H1 (cell line): ENCODE measurements around the gene MAPK8. TPM values are rescaled to one million over a fixed set of nuclear protein-coding genes. Genes with fewer than 3 reads are reported as not detected.
"Not testable (repeated sequence)": the region's sequence is repeated elsewhere in the genome, so short reads cannot be mapped to it uniquely, and the experiment has no call there.

Source experiments
- CTCF ChIA-PET: fragments of 300-600 bp; sonication (Branson Sonifier 250); formaldehyde crosslinking; loops from one replicate; lab custom pipeline; 2021; ENCODE audit not compliant: partially characterized antibody; lab: Charles Lee
- POLR2A ChIA-PET: fragments of 300-600 bp; sonication (Branson Sonifier 250); formaldehyde crosslinking; loops from one replicate; lab custom pipeline; 2021; ENCODE audit warnings: inconsistent platforms; ENCODE audit not compliant: partially characterized antibody; lab: Charles Lee
- DNase-seq, 2 experiments: peaks; one replicate each; pipeline versions ENCODE4 v3.0.0 to v3.0.0-alpha.2; 2010 to 2022; ENCODE audit warnings: low spot score in 2 of 2, low read depth in 1 of 2, mixed read lengths in 1 of 2
- FAIRE-seq: peaks from 2 replicates; lab custom pipeline; 2011; peaks lifted over from hg19 to GRCh38; lab: Jason Lieb, UNC
- H2AFZ ChIP-seq: 2 replicates; pipeline ENCODE4 v1.8.1; 2012; ENCODE audit warnings: low read length, inconsistent platforms
- H2AK5ac ChIP-seq: 2 replicates; pipeline ENCODE4 v1.6.1; 2013; ENCODE audit warnings: low read depth, low read length
- H2BK120ac ChIP-seq: replicated peaks from 2 replicates; pipeline ENCODE3; 2013; ENCODE audit warnings: low read depth, low read length, inconsistent platforms
- H2BK12ac ChIP-seq: 2 replicates; pipeline ENCODE4 v1.6.1; 2013; ENCODE audit warnings: low read depth, low read length
- H2BK15ac ChIP-seq: 2 replicates; pipeline ENCODE4 v1.6.1; 2013; ENCODE audit warnings: low read length
- H2BK20ac ChIP-seq: 2 replicates; pipeline ENCODE4 v1.6.1; 2013; ENCODE audit warnings: low read length
- H2BK5ac ChIP-seq: 2 replicates; pipeline ENCODE4 v1.6.1; 2013; ENCODE audit warnings: low read depth, low read length
- H3K14ac ChIP-seq: 2 replicates; pipeline ENCODE4 v1.6.1; 2013; ENCODE audit warnings: inconsistent platforms; ENCODE audit not compliant: insufficient read length
- H3K18ac ChIP-seq: 2 replicates; pipeline ENCODE4 v1.6.1; 2013; ENCODE audit warnings: low read length; ENCODE audit errors: extremely low read depth
- H3K23ac ChIP-seq: 2 replicates; pipeline ENCODE4 v1.6.1; 2013; ENCODE audit warnings: inconsistent platforms; ENCODE audit not compliant: insufficient read length
- H3K23me2 ChIP-seq: 2 replicates; pipeline ENCODE4 v1.6.1; 2013; ENCODE audit warnings: low read depth, low read length
- H3K27ac ChIP-seq: 2 replicates; pipeline ENCODE4 v1.6.1; 2011; ENCODE audit warnings: low read depth, low read length, inconsistent platforms
- H3K27me3 ChIP-seq, 4 experiments: replicated peaks in 1 of 4; 1 replicate in 1 of 4; 2 replicates in 3 of 4; pipeline versions ENCODE4 v1.6.1 to v1.8.1; 2011 to 2013; ENCODE audit warnings: low read length in 3 of 4, mild to moderate bottlenecking in 3 of 4, inconsistent platforms in 2 of 4, mixed read lengths in 2 of 4, moderate library complexity in 1 of 4; ENCODE audit not compliant: control insufficient read depth in 3 of 4, insufficient read depth in 3 of 4; ENCODE audit errors: extremely low read depth in 1 of 4
- H3K36me3 ChIP-seq, 4 experiments: 2 replicates each; pipeline versions ENCODE4 v1.6.1 to v1.8.1; 2011 to 2013; ENCODE audit warnings: mild to moderate bottlenecking in 4 of 4, low read length in 3 of 4, moderate library complexity in 2 of 4, control low read depth in 1 of 4, inconsistent platforms in 1 of 4; ENCODE audit not compliant: insufficient read depth in 4 of 4, control insufficient read depth in 2 of 4
- H3K4ac ChIP-seq: replicated peaks from 2 replicates; pipeline ENCODE3; 2013; ENCODE audit warnings: low read length, low read depth, mixed read lengths, inconsistent platforms; ENCODE audit not compliant: insufficient read length
- H3K4me1 ChIP-seq, 4 experiments: replicated peaks in 1 of 4; 1 replicate in 1 of 4; 2 replicates in 3 of 4; pipeline versions ENCODE4 v1.6.1 to v1.8.1; 2011 to 2013; ENCODE audit warnings: low read length in 3 of 4, inconsistent platforms in 2 of 4, mixed read lengths in 1 of 4; ENCODE audit not compliant: insufficient read depth in 4 of 4, control insufficient read depth in 3 of 4
- H3K4me2 ChIP-seq, 2 experiments: 2 replicates each; pipeline versions ENCODE4 v1.6.1 to v1.8.1; 2011 to 2013; ENCODE audit warnings: low read depth in 2 of 2, low read length in 2 of 2, control low read depth in 1 of 2, inconsistent platforms in 1 of 2, mild to moderate bottlenecking in 1 of 2; ENCODE audit not compliant: insufficient read depth in 1 of 2
- H3K4me3 ChIP-seq, 4 experiments: fragments of 200-600, 300-600 bp in 1 of 4; sonication (generic), shearing (Covaris generic), sonication (Bioruptor Twin) in 1 of 4; 2 replicates each; pipeline versions ENCODE4 v1.5.1 to v1.8.1; 2011 to 2016; ENCODE audit warnings: low read length in 4 of 4, low read depth in 3 of 4, control low read depth in 2 of 4, inconsistent platforms in 2 of 4, mild to moderate bottlenecking in 2 of 4, mixed read lengths in 1 of 4, moderate library complexity in 1 of 4; ENCODE audit not compliant: insufficient read depth in 2 of 4; ENCODE audit errors: extremely low read depth in 1 of 4
- H3K56ac ChIP-seq: replicated peaks from 2 replicates; pipeline ENCODE3; 2013; ENCODE audit warnings: low read depth, mild to moderate bottlenecking, mixed read lengths, low read length, inconsistent platforms; ENCODE audit not compliant: insufficient read length
- H3K79me1 ChIP-seq: 2 replicates; pipeline ENCODE4 v1.6.1; 2013; ENCODE audit warnings: low read depth, low read length, control low read depth
- H3K79me2 ChIP-seq, 2 experiments: 2 replicates each; pipeline versions ENCODE4 v1.6.1 to v1.8.1; 2012 to 2013; ENCODE audit warnings: low read length in 2 of 2, mild to moderate bottlenecking in 2 of 2, inconsistent platforms in 1 of 2; ENCODE audit not compliant: insufficient read depth in 2 of 2, control insufficient read depth in 1 of 2
- H3K9ac ChIP-seq, 4 experiments: replicated peaks in 1 of 4; 1 replicate in 1 of 4; 2 replicates in 3 of 4; pipeline versions ENCODE4 v1.6.1 to v1.8.1; 2011 to 2013; ENCODE audit warnings: low read depth in 3 of 4, low read length in 3 of 4, control low read depth in 2 of 4, mild to moderate bottlenecking in 2 of 4, moderate library complexity in 2 of 4, inconsistent platforms in 1 of 4; ENCODE audit errors: extremely low read depth in 1 of 4
- H3K9me3 ChIP-seq, 2 experiments: 2 replicates each; pipeline versions ENCODE4 v1.6.1 to v1.8.1; 2012 to 2013; ENCODE audit warnings: mild to moderate bottlenecking in 2 of 2, moderate library complexity in 2 of 2, control low read depth in 1 of 2, inconsistent platforms in 1 of 2, low read depth in 1 of 2, low read length in 1 of 2, mixed read lengths in 1 of 2; ENCODE audit not compliant: insufficient read depth in 2 of 2
- H4K20me1 ChIP-seq, 2 experiments: replicated peaks in 1 of 2; 2 replicates each; pipeline versions ENCODE3 to v1.8.1; 2011 to 2013; ENCODE audit warnings: inconsistent platforms in 2 of 2, low read length in 2 of 2, mild to moderate bottlenecking in 1 of 2; ENCODE audit not compliant: insufficient read depth in 2 of 2, control insufficient read depth in 1 of 2
- H4K5ac ChIP-seq: 2 replicates; pipeline ENCODE4 v1.6.1; 2013; ENCODE audit warnings: low read length, low read depth, mixed read lengths, inconsistent platforms; ENCODE audit not compliant: insufficient read length
- H4K8ac ChIP-seq: 2 replicates; pipeline ENCODE4 v1.8.0; 2013; ENCODE audit warnings: mild to moderate bottlenecking, moderate library complexity, low read length, inconsistent platforms; ENCODE audit not compliant: insufficient read depth; ENCODE audit errors: extremely low read depth
- H4K91ac ChIP-seq: replicated peaks from 2 replicates; pipeline ENCODE3; 2013; ENCODE audit warnings: low read length, mixed read lengths, inconsistent platforms; ENCODE audit not compliant: insufficient read length
- POLR2AphosphoS5 ChIP-seq: IDR thresholded peaks from 2 replicates; pipeline ENCODE4 v1.6.1; 2011; ENCODE audit warnings: low read depth, low read length
- RBBP5 ChIP-seq: IDR thresholded peaks from 2 replicates; pipeline ENCODE4 v1.7.1; 2012; ENCODE audit warnings: low read depth, mild to moderate bottlenecking, inconsistent platforms, low read length, moderate library complexity, borderline replicate concordance
- WGBS, 2 experiments: shearing (Covaris generic) in 1 of 2; methylation state at CpG; one replicate each; pipeline versions ENCODE4 v1.1.6 to v1.1.7; 2013 to 2015; ENCODE audit warnings: low lambda C conversion rate in 2 of 2, mixed read lengths in 2 of 2, inconsistent platforms in 1 of 2, low coverage in 1 of 2, missing lambda C conversion rate in 1 of 2; ENCODE audit not compliant: insufficient replicate concordance in 2 of 2, insufficient coverage in 1 of 2, insufficient read length in 1 of 2; ENCODE audit errors: extremely low coverage in 1 of 2, missing lambda C conversion rate in 1 of 2; 5-methylcytosine and 5-hydroxymethylcytosine counted together
- polyA plus RNA-seq, 7 experiments: library from polyadenylated mRNA; depleted of rRNA in 3 of 7; stranded (reverse) in 5 of 7; unstranded in 2 of 7; fragments of >200 nt in 5 of 7; fragments of 200-250 nt in 2 of 7; gene quantifications; 1 replicate in 5 of 7; 2 replicates in 1 of 7; 4 replicates in 1 of 7; pipeline versions ENCODE4 v1.2.1 to v1.2.3, GENCODE V29; 2011 to 2013; ENCODE audit warnings: missing spikeins in 2 of 7, mixed read lengths in 2 of 7
- total RNA-seq: library from RNA; stranded (reverse); fragmentation: NEBNext Ultra II Directional; extraction: Animal tissue kit (Norgen Biotek cat#: 25700); gene quantifications from 2 replicates; pipeline ENCODE4 v1.2.1, GENCODE V29; 2021

Gene MAPK8
- total and polyA plus RNA-seq, 2 of the 8 experiments (the other 6 are each of a cell fraction or from before 2014, with no cell fraction given): 23.3 to 71.3 TPM

DNA sequence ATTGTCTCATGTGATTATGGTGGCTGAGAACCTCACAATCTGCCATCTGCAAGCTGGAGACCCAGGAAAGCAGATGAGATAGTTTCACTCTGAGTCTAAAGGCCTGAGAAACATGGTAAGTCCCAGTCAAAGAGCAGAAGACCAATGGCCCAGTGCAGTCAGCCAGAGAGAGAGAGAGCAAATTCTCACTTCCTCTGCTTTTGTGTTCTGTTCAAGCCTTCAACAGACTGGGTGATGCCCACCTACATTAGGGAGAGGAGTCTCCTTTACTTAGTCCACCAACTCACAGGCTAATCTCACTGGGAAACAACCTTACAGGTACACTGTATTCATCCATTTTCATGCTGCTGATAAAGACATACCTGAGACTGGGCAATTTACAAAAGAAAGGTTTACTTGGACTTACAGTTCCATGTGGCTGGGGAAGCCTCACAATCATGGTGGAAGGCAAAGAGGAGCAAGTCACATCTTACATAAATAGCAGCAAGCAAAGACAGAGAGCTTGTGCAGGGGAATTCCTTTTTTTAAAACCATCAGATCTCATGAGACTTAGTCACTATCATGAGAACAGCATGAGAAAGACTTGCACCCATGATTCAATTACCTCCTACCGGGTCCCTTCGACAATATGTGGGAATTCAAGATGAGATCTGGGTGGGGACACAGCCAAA, 27.3 kb upstream of the MAPK8 start (continued):
- TF ChIP-seq RBBP5: no peak
- no peak for TF ChIP-seq POLR2AphosphoS5

DNA sequence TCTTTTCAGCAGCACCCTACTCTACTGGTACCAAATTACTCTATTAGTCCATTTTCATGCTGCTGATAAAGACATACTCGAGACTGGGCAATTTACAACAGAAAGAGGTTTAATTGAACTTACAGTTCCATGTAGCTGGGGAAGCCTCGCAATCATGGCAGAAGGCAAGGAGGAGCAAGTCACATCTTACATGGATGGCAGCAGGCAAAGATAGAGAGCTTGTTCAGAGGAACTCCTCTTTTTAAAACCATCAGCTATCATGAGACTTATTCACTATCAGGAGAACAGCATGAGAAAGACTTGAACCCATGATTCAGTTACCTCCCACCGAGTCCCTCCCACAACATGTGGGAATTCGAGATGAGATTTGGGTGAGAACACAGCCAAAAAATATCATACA, 24.8 kb upstream of the MAPK8 start:
- H2BK20ac ChIP-seq, H2AK5ac ChIP-seq, H4K20me1 ChIP-seq, POLR2A ChIA-PET, H3K56ac ChIP-seq, DNase-seq, H3K79me2 ChIP-seq, H4K91ac ChIP-seq, H2AFZ ChIP-seq, H3K4me1 ChIP-seq, H2BK12ac ChIP-seq, H4K5ac ChIP-seq, FAIRE-seq, H3K23me2 ChIP-seq, H3K4me3 ChIP-seq, H3K4me2 ChIP-seq, H2BK120ac ChIP-seq, H4K8ac ChIP-seq, H3K18ac ChIP-seq, H3K9ac ChIP-seq, CTCF ChIA-PET, H2BK5ac ChIP-seq, H3K4ac ChIP-seq, H3K36me3 ChIP-seq, H3K14ac ChIP-seq, H3K23ac ChIP-seq, H3K27me3 ChIP-seq, H3K79me1 ChIP-seq, H2BK15ac ChIP-seq, H3K27ac ChIP-seq: not testable (repeated sequence)
- WGBS, 2 experiments: 73% methylated on average over 4 of the region's 4 CpGs; no CpG with 5 or more reads in 1 of the 2 experiments
- peaks cover 8 to 17% of the 10 kb centered on the region in 2 experiments for H3K9me3 ChIP-seq
